ENCODE measurements around the gene TBC1D1. TPM values are rescaled to one million over a fixed set of nuclear protein-coding genes. Genes with fewer than 3 reads are reported as not detected.

TBC1D1 gene
- total RNA-seq, 1 experiment from 2014 or later: 36.0 TPM

GRCh38 chr4:37994569-37994968, 103.7 kb downstream of the TBC1D1 start:
- Mint-ChIP-seq H3K27me3 (ENCODE audit: insufficient read depth, unreplicated experiment) (no peaks in the 10 kb centered on the region), H3K36me3 (ENCODE audit: insufficient read depth, unreplicated experiment) (peaks cover 6% of the 10 kb centered on the region), H3K27ac (ENCODE audit: low read depth, unreplicated experiment) (no peak overlapping the region), H3K9me3 (ENCODE audit: unreplicated experiment) (no peaks in the 10 kb centered on the region), H3K4me1 (ENCODE audit: insufficient read depth, unreplicated experiment) (no peaks in the 10 kb centered on the region), H3K4me3 (ENCODE audit: unreplicated experiment) (no peak overlapping the region)
- DNase-seq (ENCODE audit: unreplicated experiment): no peak
- intact Hi-C loops (cut with micrococcal nuclease): no loop called here
- no peak for TF ChIP-seq CTCF (IDR thresholded peaks at IDR 0.05; ENCODE audit: unreplicated experiment)
- ChIA-PET CTCF (interaction anchor here (1.1 kb wide), 1 partner anchor 41 kb away, joined by 3 read pairs; no protein-coding TSS in a partner anchor), POLR2A (no interaction called here)
- BruUV-seq (replicated peaks): no TSS peak

- intact Hi-C loops (cut with micrococcal nuclease): no loop called here
- peaks cover 6% of the 10 kb centered on the region for H3K36me3 Mint-ChIP-seq (ENCODE audit: insufficient read depth, unreplicated experiment)
- no peak for TF ChIP-seq CTCF (IDR thresholded peaks at IDR 0.05; ENCODE audit: unreplicated experiment)
- ChIA-PET CTCF (no interaction called here), POLR2A (no interaction called here)
- H3K4me1 Mint-ChIP-seq (ENCODE audit: insufficient read depth, unreplicated experiment): no peaks in the 10 kb centered on the region
- H3K27ac Mint-ChIP-seq (ENCODE audit: low read depth, unreplicated experiment): no peak overlapping the region
- H3K4me3 Mint-ChIP-seq (ENCODE audit: unreplicated experiment): no peak overlapping the region
- H3K27me3 Mint-ChIP-seq (ENCODE audit: insufficient read depth, unreplicated experiment): no peaks in the 10 kb centered on the region
- no peak for DNase-seq (ENCODE audit: unreplicated experiment)
- BruUV-seq (replicated peaks): no TSS peak
- no peaks in the 10 kb centered on the region for H3K9me3 Mint-ChIP-seq (ENCODE audit: unreplicated experiment)
Measured at GRCh38 chr4:37995299-37995821, 104.5 kb downstream of the TBC1D1 start.

- intact Hi-C loops (cut with micrococcal nuclease): no loop called here
- BruUV-seq (replicated peaks): no TSS peak
- no peak for DNase-seq (ENCODE audit: unreplicated experiment)
- Mint-ChIP-seq H3K4me1 (ENCODE audit: insufficient read depth, unreplicated experiment) (no peaks in the 10 kb centered on the region), H3K9me3 (ENCODE audit: unreplicated experiment) (no peaks in the 10 kb centered on the region), H3K36me3 (ENCODE audit: insufficient read depth, unreplicated experiment) (peaks cover 6% of the 10 kb centered on the region), H3K4me3 (ENCODE audit: unreplicated experiment) (no peak overlapping the region), H3K27ac (ENCODE audit: low read depth, unreplicated experiment) (no peak overlapping the region), H3K27me3 (ENCODE audit: insufficient read depth, unreplicated experiment) (no peaks in the 10 kb centered on the region)
- ChIA-PET CTCF (interaction anchor here (1.5 kb wide), 1 partner anchor 18 kb away, joined by 4 read pairs; no protein-coding TSS in a partner anchor), POLR2A (no interaction called here)
- no peak for TF ChIP-seq CTCF (IDR thresholded peaks at IDR 0.05; ENCODE audit: unreplicated experiment)
Measured at GRCh38 chr4:37995981-37996775, 105.3 kb downstream of the TBC1D1 start.

GRCh38 chr4:37998226-37998625, 107.3 kb downstream of the TBC1D1 start:
- CTCF ChIA-PET: no interaction called here

More at GRCh38 chr4:37998226-37998625, 107.3 kb downstream of the TBC1D1 start:
- Mint-ChIP-seq H3K27me3 (ENCODE audit: insufficient read depth, unreplicated experiment) (no peaks in the 10 kb centered on the region), H3K36me3 (ENCODE audit: insufficient read depth, unreplicated experiment) (no peaks in the 10 kb centered on the region), H3K4me1 (ENCODE audit: insufficient read depth, unreplicated experiment) (peaks cover 6% of the 10 kb centered on the region), H3K27ac (ENCODE audit: low read depth, unreplicated experiment) (no peak overlapping the region), H3K4me3 (ENCODE audit: unreplicated experiment) (no peak overlapping the region), H3K9me3 (ENCODE audit: unreplicated experiment) (no peaks in the 10 kb centered on the region)
- no TSS peak for BruUV-seq (replicated peaks)
- no peak for TF ChIP-seq CTCF (IDR thresholded peaks at IDR 0.05; ENCODE audit: unreplicated experiment)
- DNase-seq (ENCODE audit: unreplicated experiment): no peak
- intact Hi-C loops (cut with micrococcal nuclease): no loop called here
- POLR2A ChIA-PET: no interaction called here
